CD4-positive, alpha-beta T cell treated with Interleukin-17A for 4 hours (primary cell): ENCODE measurements around the gene OTOS.

ENCODE experiments used
- DNase-seq: peaks from one replicate; pipeline ENCODE4 v3.0.0-alpha.2; 2020; ENCODE audit warnings: mixed read lengths

OTOS gene

DNA sequence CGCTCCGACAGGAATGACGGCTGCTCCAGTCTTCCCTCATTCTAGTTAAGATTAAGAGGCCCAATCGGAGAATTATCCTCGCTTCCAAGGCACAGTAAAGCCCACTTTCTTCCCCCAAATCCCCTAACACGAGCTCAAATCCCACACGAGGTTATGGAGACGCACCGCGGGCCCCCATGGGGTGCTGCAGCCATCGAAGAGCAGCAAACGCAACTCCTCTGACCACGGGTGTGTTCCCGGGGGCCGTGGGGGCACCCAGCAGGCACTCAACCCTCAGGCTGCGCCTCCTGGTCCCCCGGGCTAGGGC is 4.8 kb downstream of the OTOS start:
- no peak for DNase-seq

DNA sequence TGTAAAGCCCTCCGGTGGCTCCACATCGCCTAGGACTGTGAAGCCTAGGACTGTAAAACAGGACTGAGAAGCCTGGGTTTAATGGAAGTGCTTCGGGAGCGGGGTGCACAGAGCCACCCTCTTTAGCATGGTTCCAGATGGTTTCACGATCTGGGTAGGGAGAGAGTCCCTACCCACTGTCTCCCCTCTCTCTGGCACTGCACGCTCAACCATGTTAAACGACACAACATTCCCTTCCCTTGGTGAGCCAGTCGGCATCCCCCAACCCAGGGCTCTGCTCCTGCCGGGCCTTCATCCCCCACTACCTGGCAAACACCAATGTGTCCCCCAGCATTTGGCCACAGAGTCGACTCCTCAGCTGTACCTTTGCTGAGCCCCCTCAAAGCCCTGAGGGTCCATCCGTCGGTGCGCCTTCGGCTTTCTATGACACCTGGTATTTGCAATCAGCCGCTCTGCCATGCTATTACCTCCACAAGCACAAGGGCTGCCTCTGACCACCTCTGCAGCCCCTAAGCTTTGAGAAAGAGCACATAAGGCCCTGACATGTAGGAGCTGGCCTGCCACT is 5.4 kb downstream of the OTOS start:
- DNase-seq, result no peak

GRCh38 chr2:240134466-240134865 is 6.0 kb downstream of the OTOS start:
- no peak for DNase-seq

DNA sequence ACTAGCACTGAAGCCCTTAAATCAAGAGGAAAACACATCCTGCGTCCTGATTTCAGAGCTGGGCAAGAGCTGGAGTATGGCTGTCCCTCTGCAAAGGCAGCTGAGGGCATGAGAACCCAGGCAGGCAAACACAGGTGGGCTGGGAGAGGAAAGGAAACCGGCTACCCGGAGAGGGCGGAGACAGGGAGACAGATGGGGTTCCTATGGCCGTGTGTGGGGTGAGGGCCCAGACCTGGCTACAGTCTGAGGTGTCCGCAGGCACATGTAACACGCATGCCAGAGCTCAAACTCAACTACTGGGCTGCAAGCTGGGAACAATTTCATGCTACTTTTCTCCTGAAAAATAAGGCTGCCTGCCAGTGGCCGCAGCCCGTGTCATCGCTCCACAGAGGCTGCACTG is 7.1 kb downstream of the OTOS start:
- DNase-seq, result no peak

- no peak for DNase-seq
Measured at GRCh38 chr2:240132651-240132980, 7.8 kb downstream of the OTOS start.

DNA sequence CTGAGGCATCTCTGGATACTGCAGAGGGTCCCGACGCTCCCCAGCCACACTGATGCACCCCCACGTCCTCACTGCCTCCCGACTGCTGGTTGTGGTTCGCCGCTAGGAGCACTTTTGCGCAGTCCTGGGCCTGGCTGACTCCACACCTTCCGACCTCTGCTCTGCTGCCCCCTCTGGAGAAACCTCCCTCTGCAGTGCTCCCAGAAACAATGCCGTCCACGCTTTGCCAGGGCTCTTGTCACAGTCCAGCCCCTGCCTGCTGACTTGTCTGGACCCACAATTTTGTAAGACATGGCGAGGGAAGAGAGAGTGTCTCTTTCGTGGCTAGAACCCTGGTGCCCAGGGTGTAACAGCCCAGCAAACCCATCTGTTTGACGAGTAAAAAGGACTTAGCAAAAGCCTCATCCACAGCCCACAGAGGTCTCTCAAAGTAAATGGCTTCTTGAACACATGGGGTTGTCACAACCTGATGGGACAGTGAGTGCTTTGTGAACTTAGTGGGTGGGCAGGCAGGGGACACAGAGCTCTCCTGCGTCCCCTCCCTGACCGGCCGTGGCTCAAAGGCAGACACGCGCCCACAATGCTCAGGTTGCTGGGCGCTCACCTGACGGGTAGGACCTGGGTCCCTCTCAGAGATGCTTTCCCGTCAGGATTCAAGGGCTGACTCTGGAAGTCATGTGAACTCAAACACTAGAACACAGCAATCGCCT is 8.4 kb downstream of the OTOS start:
- no peak for DNase-seq

- DNase-seq, result no peak
Measured at GRCh38 chr2:240131296-240131695, 9.2 kb downstream of the OTOS start.

DNA sequence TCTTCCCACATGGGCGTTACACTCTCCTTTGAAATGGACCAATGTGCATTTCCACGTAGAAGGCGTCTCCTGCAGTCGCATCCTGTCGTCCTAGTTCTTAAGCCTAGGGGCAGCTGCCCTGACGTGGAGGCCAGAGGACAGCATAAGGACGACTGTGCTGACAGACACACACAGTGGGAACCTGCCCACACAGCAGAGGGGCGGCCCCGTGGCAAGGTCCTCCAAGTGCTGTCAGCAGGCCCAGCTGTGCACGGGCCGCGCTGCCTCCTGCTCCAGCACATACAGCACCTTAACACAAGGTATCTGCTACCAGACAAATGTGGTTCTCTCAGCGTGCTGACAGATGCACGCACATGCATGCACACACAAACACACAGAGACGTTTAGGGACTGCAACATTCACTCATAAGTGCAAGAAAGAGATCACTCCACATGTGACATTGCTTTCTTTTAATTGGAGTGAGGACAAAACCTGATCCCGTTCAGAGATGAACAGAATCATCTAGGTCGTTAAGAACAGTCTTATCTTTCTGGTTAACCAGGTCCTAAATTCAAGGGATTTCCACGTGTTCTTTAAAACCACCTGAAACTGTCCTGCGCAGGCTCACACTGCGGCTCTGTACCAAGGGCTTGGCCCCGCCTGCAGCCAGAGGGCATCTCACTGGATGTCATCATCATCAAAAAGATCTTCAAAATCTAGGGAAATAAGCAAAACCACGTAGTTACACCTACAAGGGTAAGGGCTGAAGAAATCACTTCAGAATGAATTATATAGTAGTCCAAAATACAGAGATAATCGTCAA is 9.9 kb downstream of the OTOS start:
- DNase-seq, result no peak

DNA sequence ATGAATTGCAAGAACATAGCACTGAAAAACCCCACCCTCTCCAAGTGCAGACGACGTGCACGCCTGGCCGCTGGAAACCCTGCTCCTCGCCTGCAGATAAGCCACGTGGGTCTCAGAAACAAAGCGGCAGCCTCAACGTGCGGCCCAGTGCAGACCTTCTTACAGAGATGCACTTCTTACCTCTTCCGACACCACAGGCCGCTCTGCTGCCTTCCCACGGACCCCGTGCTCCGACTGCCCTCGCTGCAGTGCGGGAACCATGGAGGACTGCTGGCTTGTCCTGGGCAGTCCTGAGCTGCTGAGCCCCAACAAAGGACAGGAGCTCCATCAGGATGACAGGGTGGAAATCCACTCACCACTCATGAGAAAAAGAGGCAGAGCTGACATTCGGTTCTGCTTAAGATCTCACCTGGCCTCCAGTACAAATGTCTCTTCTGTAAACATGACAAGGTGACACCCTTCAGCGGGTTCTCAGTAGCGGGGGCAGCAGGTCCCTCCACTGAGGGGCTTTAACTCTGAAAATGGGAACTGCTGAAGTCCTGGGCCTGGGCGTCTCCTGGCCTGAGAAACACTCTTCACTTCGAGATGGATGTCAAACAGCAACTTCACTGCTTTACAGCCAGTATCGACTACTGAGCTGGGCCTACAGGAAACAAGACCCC is 10.6 kb downstream of the OTOS start:
- DNase-seq, result no peak

DNA sequence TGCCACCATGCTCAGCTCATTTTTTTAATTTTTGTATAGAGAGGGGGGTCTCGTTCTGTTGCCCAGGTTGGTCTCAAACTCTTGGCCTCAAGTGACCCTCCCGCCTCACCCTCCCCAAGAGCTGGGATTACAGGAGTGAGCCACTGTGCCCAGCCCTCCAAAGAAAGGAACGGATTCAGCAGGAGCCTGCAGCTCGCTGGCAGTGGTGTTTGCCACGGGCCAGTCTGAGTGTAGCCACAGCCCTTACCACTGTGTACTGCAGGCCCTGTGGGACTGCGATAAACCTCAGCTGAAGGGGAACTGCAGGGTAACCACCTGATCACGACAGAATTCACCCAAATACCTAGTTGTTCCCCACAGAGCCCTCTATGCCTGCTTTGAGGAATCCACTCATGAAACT is 11.1 kb downstream of the OTOS start:
- DNase-seq, result no peak

- no peak for DNase-seq
Measured at GRCh38 chr2:240128608-240129145, 11.8 kb downstream of the OTOS start.

DNA sequence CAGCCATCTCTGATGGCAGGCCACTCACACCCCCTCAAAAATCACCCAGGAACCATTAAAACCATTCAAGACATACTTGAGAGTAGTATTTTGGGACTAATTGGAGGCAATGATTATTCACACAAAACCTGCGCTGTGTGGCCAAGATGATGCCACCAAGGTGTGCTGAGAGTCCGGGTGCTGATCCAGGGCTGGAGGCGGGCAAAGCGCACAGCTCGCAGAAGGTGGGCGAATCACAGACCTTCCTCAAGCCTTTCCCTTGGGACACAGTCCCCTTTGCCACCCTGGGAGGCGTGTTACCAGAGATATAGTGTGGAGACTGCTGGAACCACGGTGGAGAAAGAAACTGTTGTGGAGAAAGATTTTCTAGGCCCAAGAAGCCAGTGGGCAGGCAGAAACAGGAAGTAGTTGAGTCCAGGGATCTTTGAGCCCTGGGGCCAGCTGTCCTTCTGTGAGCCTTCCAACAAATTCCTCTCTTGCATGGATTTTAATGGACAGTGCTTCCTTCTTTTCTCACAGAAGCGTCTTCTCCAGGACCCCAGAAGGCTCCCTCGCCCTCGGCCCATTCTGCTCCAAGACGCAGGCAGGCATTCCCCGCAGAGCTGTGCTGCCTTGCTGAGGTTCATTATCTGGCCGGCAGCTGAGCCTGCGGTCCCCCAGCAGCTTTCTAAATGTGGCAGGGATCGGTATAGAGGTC is 12.4 kb downstream of the OTOS start:
- DNase-seq, result no peak

DNA sequence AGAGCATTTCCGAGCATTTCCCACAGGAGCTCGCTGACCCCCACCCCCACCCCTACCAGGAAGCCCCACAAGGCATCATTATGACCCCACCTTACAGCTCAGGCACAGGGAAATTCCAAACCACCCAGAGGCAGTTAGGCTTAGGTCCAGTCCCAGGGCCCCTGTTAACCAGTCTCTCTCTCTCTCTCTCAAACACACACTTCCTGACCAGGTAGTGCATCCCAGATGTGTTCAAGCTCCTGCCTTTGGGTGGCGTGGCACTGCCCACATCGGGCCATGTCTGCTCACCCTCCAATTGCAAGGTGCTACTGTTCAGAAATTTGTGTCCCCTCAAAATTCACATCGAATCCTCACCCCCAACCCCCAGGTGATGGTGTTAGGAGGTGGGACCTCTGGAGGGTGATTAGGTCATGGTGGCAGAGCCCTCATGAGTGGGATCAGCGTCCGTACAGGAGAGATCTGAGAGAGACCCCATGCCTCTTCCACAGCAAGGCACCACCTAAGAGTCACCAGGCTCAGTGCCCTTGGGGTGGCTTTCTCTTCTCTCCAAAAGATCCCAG is 13.2 kb downstream of the OTOS start:
- no peak for DNase-seq

- no peak for DNase-seq
Measured at GRCh38 chr2:240126731-240127130, 13.7 kb downstream of the OTOS start.

DNA sequence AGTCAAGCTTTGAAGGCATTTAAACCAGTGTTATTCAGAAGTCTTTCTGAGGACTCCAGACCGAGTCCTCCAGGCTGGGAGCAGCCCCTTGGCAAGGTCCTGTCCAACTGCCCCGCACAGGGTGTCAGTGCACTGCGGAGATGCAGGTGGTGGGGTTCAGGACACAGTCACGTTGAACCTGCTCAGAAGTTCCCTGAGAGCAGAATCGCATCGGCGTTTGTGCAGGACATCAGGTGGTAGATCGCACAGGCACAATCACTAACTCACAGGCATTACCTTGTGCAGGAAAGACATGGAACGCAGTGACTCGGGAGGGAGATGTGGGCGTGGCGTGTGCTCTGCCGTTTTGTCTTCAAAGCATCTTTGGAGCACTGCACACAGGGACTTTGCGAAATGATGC is 14.7 kb downstream of the OTOS start:
- no peak for DNase-seq

GRCh38 chr2:240124651-240125030 is 15.8 kb downstream of the OTOS start:
- DNase-seq, result no peak

DNA sequence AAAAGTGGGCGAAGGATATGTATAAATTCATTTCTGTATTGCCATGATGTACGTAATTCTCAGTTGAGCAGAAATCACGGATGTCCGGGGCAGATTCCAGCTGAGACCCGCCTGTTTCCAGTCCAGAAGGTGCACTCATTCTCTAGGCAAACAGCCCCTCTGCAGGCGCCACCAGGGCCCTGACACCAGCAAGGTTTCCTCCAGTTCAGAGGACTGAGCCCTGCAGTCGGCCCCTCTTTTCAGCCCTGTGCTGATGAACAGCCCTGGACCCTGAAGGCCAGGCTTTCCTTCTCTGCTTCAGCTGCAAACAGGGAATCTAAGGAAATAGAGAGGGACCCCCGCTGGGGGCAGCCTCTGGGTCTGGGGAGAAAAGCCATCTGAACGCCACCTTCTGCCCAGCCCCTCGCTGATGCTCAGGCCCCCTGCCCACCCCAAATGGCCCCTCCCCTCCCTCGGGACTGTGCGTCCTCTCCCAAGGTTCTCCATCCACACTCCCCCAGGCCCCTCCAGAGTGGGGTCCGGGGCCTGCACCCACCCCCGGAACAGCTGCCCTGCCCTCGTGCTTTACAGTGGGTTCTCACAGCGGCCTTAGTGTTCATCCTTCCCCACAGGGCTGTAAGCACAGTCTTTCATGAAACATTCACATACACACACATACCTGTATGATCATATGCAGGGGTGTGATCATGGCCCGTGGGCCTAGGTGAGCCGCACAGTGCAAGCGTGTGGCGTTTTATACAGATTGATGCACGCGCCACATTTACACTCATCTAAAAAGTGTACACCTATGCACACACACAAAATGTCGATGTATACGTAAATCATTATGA is 16.4 kb downstream of the OTOS start:
- DNase-seq, result no peak

DNA sequence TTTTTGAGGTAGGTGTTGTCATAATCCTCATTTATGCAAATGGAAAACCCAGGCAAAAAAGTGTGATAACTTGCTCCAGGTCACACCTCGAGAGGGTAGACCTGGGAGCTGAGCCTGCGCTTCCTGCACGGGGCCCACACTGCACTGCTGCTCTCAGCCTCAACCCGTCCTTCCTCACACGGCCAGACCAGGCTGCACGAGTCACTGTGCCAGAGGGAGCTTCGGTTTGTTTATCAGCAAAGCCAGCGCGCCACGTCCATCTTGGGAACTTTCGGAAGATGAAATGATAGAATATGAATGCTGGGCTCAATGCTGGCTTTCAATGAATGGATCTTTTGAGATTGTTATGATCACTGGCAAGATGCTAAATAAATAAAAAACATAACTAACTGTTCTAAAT is 18.8 kb downstream of the OTOS start:
- DNase-seq, result no peak

DNA sequence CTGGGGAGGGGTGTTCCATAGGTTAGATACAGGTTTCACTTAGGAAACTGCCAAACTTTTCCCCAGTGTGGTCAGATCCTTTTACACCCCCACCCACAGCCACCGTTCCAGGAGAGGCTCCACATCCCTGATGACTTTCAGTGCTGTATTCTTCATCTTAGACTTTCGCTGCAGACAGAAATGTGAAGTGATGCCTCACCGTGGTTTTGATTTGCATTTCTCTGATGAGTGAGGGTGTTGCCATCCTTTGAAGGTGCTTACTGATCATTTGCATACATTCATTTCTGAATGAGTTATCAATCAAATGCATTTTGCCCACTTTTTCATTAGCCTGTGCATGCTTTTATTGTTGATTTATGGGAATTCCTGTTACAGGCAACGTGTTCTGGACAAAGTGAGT is 19.3 kb downstream of the OTOS start:
- no peak for DNase-seq

DNA sequence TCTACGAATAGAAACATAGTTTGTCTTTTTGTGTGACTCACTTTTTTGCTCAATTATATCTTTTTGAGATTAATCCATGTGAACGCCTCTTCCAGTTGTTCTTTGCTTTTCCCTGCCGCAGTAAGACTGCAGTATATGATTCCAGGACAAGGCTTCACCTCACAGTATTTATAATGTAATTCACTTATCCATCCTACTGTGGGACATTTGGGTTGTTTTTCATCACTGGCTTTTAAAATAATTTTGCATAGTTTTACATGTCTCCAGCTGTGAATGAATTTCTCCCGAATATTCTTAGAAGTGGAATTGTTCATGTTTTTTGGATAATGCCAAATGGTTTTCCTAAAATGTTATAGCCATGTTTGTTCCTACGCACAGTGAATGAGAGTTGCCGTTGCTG is 26.2 kb downstream of the OTOS start:
- DNase-seq, result no peak

DNA sequence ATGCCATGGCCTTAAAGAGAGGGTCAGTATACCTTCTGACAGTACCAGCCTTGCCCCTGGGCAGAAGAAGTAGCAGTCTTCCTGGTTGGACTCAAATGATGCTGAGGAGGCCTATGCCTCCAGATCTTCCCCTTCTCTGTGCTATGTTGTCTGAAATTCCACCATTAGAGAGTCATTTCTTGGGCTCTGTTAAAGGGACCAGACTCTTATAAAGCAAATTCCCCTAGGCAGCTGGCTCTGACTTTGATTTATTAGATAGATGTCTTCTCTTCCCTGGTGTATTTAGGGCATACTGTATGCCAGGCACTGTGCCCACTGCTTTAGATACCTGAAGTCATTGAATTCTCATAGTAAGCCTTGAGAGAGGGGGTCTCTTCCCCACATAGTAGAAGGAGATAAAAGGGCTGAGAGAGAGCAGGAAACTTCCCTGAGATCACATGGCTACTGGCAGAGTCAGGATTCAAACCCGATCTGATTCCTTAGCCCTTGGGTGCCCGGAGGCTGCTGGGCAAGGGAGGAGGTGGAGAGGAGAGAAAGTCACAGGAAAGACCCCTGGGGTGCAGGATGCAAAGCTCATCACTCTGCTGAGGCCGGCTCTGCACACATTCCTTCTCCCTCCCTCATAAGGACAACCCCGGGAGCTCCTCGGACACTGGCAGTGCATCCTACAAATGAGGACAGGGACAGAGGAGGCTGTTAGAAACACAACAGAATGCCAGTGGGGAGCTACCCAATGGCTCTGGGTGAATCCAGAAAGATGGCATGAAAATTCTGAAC is 27.4 kb downstream of the OTOS start:
- DNase-seq, result no peak
